Activated T-cell treated with anti-CD3 and anti-CD28 coated beads, Interleukin-2, amount 50 U/mL, for 24 hours (primary cell): Measurements from ENCODE around the gene P2RX5.
A peak's percentile ranks its signal among the peaks of the same experiment; 100 is the strongest.

Source experiments
- DNase-seq: peaks from one replicate; pipeline ENCODE4 v3.0.0-alpha.2; 2020
- H3K27ac Mint-ChIP-seq: 2 replicates; pipeline ENCODE4 v1.8.0; 2020; ENCODE audit warnings: mild to moderate bottlenecking, mixed read lengths
- H3K27me3 Mint-ChIP-seq: 2 replicates; pipeline ENCODE4 v1.8.0; 2020; ENCODE audit warnings: mixed read lengths
- H3K36me3 Mint-ChIP-seq: 2 replicates; pipeline ENCODE4 v1.8.0; 2020; ENCODE audit warnings: low read depth, mixed read lengths
- H3K4me1 Mint-ChIP-seq: 2 replicates; pipeline ENCODE4 v1.8.0; 2020; ENCODE audit warnings: low read depth, mixed read lengths
- H3K4me3 Mint-ChIP-seq: 2 replicates; pipeline ENCODE4 v1.8.0; 2020; ENCODE audit warnings: mild to moderate bottlenecking, moderate library complexity, mixed read lengths
- H3K9me3 Mint-ChIP-seq: 2 replicates; pipeline ENCODE4 v1.8.0; 2020; ENCODE audit warnings: mixed read lengths

P2RX5 gene

GRCh38 chr17:3681057-3681456, 14.9 kb downstream of the P2RX5 start:
- peaks cover 67% of the 10 kb centered on the region for H3K36me3 Mint-ChIP-seq
- no peak for DNase-seq
- no peak overlapping the region for H3K27ac Mint-ChIP-seq
- H3K9me3 Mint-ChIP-seq, result no peaks in the 10 kb centered on the region
- no peak overlapping the region for H3K4me3 Mint-ChIP-seq
- peaks cover 9% of the 10 kb centered on the region for H3K4me1 Mint-ChIP-seq
- H3K27me3 Mint-ChIP-seq, result no peaks in the 10 kb centered on the region

- Mint-ChIP-seq H3K27me3 (no peaks in the 10 kb centered on the region), H3K27ac (no peak overlapping the region)
Measured at GRCh38 chr17:3679531-3680126, 16.3 kb downstream of the P2RX5 start.

DNA sequence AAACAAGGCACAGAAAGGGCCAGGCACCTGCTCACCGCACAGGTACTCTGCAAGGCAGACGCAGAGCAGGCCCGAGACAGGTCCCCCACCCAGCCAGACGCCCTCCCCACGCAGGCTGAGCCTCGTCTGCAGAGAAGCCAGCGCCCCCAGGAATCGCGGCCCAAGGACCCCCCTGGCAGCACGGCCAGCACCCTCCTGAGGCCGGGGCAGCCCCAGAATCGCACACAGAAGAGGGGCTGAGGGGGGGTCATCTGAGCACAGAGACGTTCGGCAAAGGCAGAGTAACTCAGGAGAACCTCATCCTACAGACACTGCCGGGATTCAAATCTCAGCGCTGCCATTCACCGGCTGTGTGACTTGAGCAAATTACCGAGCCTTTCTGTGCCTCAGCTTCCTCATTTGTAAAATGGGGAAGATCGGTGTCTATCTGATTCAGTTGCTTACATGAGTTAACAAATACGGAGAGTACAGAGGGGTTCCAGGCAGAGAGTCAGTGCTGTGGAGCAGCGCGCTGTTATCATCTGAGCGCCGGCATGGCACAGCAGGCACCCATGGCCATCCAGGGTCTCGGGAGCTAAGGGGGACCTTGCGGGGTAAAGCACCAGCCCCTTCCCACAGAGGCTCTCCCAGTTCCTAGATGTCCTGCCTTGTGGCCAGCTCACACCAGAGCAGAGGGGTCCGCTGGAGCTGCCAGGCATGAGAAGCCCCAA, 17.0 kb downstream of the P2RX5 start:
- no peak overlapping the region for H3K27ac Mint-ChIP-seq
- DNase-seq, result no peak
- peaks cover 55% of the 10 kb centered on the region for H3K36me3 Mint-ChIP-seq
- H3K9me3 Mint-ChIP-seq, result no peaks in the 10 kb centered on the region
- no peak overlapping the region for H3K4me3 Mint-ChIP-seq
- peaks cover 9% of the 10 kb centered on the region for H3K4me1 Mint-ChIP-seq
- no peaks in the 10 kb centered on the region for H3K27me3 Mint-ChIP-seq

More at GRCh38 chr17:3679531-3680126, 16.3 kb downstream of the P2RX5 start:
- Mint-ChIP-seq H3K9me3 (no peaks in the 10 kb centered on the region), H3K4me1 (peaks cover 9% of the 10 kb centered on the region), H3K36me3 (peaks cover 61% of the 10 kb centered on the region), H3K4me3 (no peak overlapping the region)
- no peak for DNase-seq

- H3K36me3 Mint-ChIP-seq, result peaks cover 51% of the 10 kb centered on the region
Measured at GRCh38 chr17:3678095-3678820, 17.7 kb downstream of the P2RX5 start.

DNA sequence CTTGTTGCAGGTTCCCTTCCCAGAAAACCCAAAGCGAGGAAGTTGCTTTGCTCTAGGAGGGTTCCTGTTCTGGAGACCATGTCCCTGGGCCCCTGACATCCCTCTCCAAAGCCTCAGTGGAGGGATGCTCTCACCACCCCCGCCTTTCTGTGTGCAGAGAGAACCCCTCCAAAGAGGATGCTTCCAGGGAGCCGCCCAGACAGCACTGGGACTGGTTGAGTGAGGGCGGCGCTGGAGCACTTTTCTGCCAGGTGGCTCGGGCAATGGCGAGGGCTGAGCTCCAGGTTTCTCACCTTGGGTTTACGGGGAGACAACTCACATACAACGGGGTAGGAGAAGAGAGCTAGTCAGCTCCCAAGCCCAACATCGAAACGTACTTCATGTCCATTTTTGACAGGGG, 20.1 kb downstream of the P2RX5 start:
- Mint-ChIP-seq H3K4me1 (peaks cover 11% of the 10 kb centered on the region), H3K4me3 (no peak overlapping the region), H3K36me3 (peaks cover 52% of the 10 kb centered on the region), H3K27me3 (no peaks in the 10 kb centered on the region), H3K9me3 (no peaks in the 10 kb centered on the region), H3K27ac (no peak overlapping the region)
- DNase-seq, result no peak

More at GRCh38 chr17:3678095-3678820, 17.7 kb downstream of the P2RX5 start:
- H3K9me3 Mint-ChIP-seq, result no peaks in the 10 kb centered on the region
- H3K27me3 Mint-ChIP-seq, result no peaks in the 10 kb centered on the region
- no peak for DNase-seq
- H3K4me1 Mint-ChIP-seq, result peaks cover 8% of the 10 kb centered on the region
- H3K4me3 Mint-ChIP-seq, result no peak overlapping the region
- peak overlapping the region; percentile 76 for H3K27ac Mint-ChIP-seq

DNA sequence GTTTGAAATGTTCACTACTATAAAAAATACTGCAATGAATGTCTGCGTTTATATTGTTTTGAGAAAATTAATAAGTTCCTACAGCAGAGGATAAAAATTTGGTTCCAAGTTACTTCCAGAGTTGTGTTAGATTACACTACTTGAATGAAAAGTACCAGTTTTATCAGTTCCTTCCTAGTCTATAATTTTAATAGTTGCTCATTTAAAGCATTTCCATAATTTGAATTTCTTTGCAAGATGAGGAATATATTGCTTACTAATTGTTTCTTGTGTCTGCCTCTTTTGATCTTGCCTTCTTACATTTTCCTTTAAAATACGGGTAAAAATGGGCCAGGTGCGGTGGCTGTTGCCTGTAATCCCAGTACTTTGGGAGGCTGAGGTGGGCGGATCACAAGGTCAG, 23.4 kb downstream of the P2RX5 start:
- Mint-ChIP-seq H3K4me3 (no peak overlapping the region), H3K4me1 (peaks cover 29% of the 10 kb centered on the region), H3K36me3 (peaks cover 55% of the 10 kb centered on the region), H3K27ac (no peak overlapping the region), H3K9me3 (no peaks in the 10 kb centered on the region), H3K27me3 (no peaks in the 10 kb centered on the region)
- no peak for DNase-seq

DNA sequence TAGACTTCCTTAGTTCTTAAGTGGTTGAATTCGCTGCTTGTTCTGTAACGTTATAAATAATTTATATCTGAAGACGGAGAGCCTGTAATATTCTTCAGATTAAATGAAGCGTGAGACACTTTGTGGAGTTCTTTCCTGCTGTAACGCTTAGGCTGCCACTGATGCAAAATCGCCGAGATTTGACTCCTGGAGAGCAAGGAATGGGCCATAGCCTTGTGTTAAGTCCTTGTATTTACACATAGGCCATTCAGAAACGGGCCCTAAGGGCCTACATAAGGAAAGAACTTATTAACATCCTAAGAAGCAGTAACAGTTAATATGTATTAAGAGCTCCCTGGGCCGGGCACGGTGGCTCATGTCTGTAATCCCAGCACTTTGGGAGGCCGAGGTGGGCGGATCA, 26.4 kb downstream of the P2RX5 start:
- H3K4me1 Mint-ChIP-seq, result peaks cover 35% of the 10 kb centered on the region
- peaks cover 41% of the 10 kb centered on the region for H3K36me3 Mint-ChIP-seq
- H3K27me3 Mint-ChIP-seq, result no peaks in the 10 kb centered on the region
- no peaks in the 10 kb centered on the region for H3K9me3 Mint-ChIP-seq
- no peak for DNase-seq
- H3K27ac Mint-ChIP-seq, result peak overlapping the region; percentile 96
- peak overlapping the region; percentile 95 for H3K4me3 Mint-ChIP-seq

DNA sequence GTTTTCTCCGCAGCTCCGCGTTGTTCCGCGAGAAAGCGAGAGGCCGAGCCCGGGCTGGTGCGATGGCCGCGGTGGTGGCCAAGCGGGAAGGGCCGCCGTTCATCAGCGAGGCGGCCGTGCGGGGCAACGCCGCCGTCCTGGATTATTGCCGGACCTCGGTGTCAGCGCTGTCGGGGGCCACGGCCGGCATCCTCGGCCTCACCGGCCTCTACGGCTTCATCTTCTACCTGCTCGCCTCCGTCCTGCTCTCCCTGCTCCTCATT, 26.9 kb downstream of the P2RX5 start:
- DNase-seq, result no peak
- Mint-ChIP-seq H3K36me3 (peaks cover 42% of the 10 kb centered on the region), H3K27me3 (no peaks in the 10 kb centered on the region), H3K4me3 (peak overlapping the region; percentile 95), H3K27ac (peak overlapping the region; percentile 96), H3K4me1 (peaks cover 35% of the 10 kb centered on the region), H3K9me3 (no peaks in the 10 kb centered on the region)

- H3K4me1 Mint-ChIP-seq, result peaks cover 35% of the 10 kb centered on the region
- H3K4me3 Mint-ChIP-seq, result peak within 1 kb of the TSS; percentile 95
- peak; percentile 100 for DNase-seq
- H3K36me3 Mint-ChIP-seq, result peaks cover 42% of the 10 kb centered on the region
- no peaks in the 10 kb centered on the region for H3K9me3 Mint-ChIP-seq
- no peaks in the 10 kb centered on the region for H3K27me3 Mint-ChIP-seq
- H3K27ac Mint-ChIP-seq, result peak within 1 kb of the TSS; percentile 96
Measured at GRCh38 chr17:3668279-3669084, 27.5 kb downstream of the P2RX5 start, which contains the start of the genes EMC6 and TAX1BP3. Gene EMC6, plus strand, starts transcription at chr17:3668812. Its CDS starts 335 bp downstream, at chr17:3669147. Gene TAX1BP3, minus strand, starts transcription at chr17:3668578. Its CDS starts 52 bp downstream, at chr17:3668526.

DNA sequence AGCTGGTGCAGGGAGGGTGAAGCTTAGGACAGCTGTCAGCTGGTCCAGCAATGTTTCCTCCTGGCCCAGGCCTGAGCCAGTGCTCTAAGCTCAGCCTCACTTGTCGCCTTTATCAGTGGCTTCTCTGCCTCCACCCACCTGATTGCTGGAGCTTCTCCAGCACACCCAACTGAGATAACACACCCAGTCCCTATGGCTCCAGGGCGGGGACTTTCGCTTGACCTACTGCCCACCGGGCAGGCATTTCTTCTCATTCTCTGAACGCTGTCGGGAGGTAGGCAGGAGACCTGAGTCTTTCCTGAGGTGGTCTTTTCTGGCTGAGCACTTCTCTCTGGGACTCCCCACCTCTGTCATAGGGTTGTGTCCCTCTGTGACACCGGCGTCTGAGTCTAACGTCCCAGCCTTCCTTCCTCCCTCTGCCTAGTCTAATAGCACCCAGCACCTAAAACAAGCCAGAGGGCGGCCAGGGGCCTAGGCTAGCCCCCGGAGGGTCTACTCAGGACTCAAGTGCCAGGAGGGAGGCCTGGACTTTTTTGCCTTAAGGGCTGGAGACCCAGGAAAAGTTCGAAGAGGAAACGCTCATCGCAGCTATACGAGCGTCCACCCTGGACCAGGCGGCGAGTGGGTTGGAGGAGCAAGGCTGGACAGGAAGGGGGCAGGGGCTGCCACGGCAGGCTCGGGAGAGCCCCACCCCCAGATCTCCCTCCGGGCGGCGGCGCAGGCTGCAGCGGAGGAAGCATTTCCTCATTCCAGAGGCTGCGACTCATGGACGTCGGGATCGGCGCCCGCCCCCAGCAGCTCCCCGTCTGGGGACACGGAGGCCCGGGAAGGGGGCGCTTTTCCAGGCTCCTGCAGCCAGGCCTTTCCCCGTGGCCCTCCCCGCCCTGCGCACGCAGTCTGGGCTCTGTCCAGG, 28.3 kb downstream of the P2RX5 start:
- Mint-ChIP-seq H3K9me3 (no peaks in the 10 kb centered on the region), H3K4me1 (peaks cover 35% of the 10 kb centered on the region), H3K4me3 (peak overlapping the region; percentile 95), H3K27me3 (no peaks in the 10 kb centered on the region), H3K27ac (peak overlapping the region; percentile 64), H3K36me3 (peaks cover 37% of the 10 kb centered on the region)
- no peak for DNase-seq

- Mint-ChIP-seq H3K9me3 (no peaks in the 10 kb centered on the region), H3K27me3 (no peaks in the 10 kb centered on the region), H3K4me3 (peak overlapping the region; percentile 95), H3K36me3 (peaks cover 31% of the 10 kb centered on the region), H3K27ac (no peak overlapping the region), H3K4me1 (peaks cover 29% of the 10 kb centered on the region)
- DNase-seq, result no peak
Measured at GRCh38 chr17:3666516-3666915, 29.4 kb downstream of the P2RX5 start.

GRCh38 chr17:3665834-3666233, 30.1 kb downstream of the P2RX5 start:
- H3K27me3 Mint-ChIP-seq, result no peaks in the 10 kb centered on the region
- H3K4me3 Mint-ChIP-seq, result no peak overlapping the region
- H3K36me3 Mint-ChIP-seq, result peaks cover 32% of the 10 kb centered on the region
- H3K4me1 Mint-ChIP-seq, result peaks cover 24% of the 10 kb centered on the region
- no peak overlapping the region for H3K27ac Mint-ChIP-seq
- no peak for DNase-seq
- H3K9me3 Mint-ChIP-seq, result no peaks in the 10 kb centered on the region

DNA sequence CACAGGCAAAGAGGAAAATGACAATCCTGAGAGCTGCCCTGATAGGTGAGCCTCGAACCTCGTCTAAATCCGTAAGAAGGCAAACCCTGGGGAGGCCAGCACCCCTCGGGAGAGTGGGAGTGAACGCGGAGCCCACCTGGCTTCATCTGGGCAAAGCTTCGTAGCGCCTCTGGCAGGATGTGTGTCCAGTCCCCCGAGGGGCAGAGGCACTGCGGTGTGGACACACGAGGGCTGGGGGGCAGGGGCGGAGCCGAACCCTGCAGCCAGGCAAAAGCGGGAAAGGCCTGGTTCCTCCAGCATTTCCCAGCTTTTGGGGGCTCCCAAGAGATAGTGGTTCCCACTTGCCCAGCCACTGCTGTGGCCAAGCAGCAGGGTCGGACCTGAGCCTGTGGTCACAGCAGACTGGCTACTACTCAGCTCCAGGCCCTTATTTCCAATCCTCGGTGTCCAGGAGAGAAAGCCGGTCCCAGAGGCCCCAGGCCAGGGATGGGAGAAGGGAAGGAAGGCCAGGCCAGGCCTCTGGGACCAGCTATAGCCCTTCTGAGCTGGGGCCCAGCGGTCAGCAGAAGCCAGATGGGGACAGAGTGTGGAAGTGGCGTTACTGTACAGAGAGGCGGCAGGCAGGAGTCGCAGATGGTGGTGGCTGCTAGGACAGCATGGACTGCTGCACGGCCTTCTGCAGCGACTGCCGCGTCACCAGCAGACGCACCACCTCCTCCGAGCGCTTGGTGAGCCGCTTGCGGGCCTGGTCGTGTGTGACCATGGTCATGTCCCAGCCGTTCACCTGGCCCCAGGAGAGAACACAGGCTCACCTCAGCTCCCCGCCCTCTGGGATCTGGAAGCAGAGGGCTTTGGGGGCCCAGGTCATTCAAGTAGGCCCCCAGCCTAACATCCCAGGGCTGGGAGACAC, 32.6 kb downstream of the P2RX5 start:
- Mint-ChIP-seq H3K4me3 (no peak overlapping the region), H3K36me3 (peaks cover 18% of the 10 kb centered on the region), H3K27ac (no peak overlapping the region), H3K9me3 (no peaks in the 10 kb centered on the region), H3K27me3 (no peaks in the 10 kb centered on the region), H3K4me1 (peaks cover 10% of the 10 kb centered on the region)
- no peak for DNase-seq
